ENCODE results near the gene POLR1A.
A peak's percentile ranks its signal among the peaks of the same experiment; 100 is the strongest.

The POLR1A gene

GRCh38 chr2:86037141-86037794 lies 68.4 kb downstream of the POLR1A start:
- peak; percentile 78 to 93 for DNase-seq

- no peak for DNase-seq
These were observed 69.0 kb downstream of the POLR1A start for GRCh38 chr2:86036669-86037138.

GRCh38 chr2:86035883-86036668 lies 69.6 kb downstream of the POLR1A start:
- DNase-seq: peak; percentile 87 to 93

- DNase-seq: no peak
These were observed 70.3 kb downstream of the POLR1A start for GRCh38 chr2:86035376-86035882.

- no peak for DNase-seq
These were observed 71.7 kb downstream of the POLR1A start for GRCh38 chr2:86033751-86034692.

- no peak for DNase-seq
These were observed 72.7 kb downstream of the POLR1A start for GRCh38 chr2:86032861-86033595.

GRCh38 chr2:86031606-86032005 lies 74.1 kb downstream of the POLR1A start:
- DNase-seq: no peak

GRCh38 chr2:86031151-86031550 lies 74.5 kb downstream of the POLR1A start:
- DNase-seq: no peak

- no peak for DNase-seq
These were observed 75.8 kb downstream of the POLR1A start for GRCh38 chr2:86029873-86030272.

GRCh38 chr2:86028766-86029381 lies 76.8 kb downstream of the POLR1A start:
- DNase-seq: no peak

GRCh38 chr2:86027922-86028765 lies 77.5 kb downstream of the POLR1A start:
- DNase-seq: no peak

GRCh38 chr2:86027196-86027921 lies 78.3 kb downstream of the POLR1A start:
- DNase-seq: no peak

- no peak for DNase-seq
These were observed 79.0 kb downstream of the POLR1A start for GRCh38 chr2:86026744-86027065.

- DNase-seq: peak in 1 of 2 donors; percentile 5
These were observed 79.5 kb downstream of the POLR1A start for GRCh38 chr2:86025976-86026743.

GRCh38 chr2:86025229-86025820 lies 80.4 kb downstream of the POLR1A start:
- peak; percentile 13 to 26 for DNase-seq

GRCh38 chr2:86023366-86023712 lies 82.3 kb downstream of the POLR1A start:
- DNase-seq: no peak

- DNase-seq: no peak
These were observed 82.9 kb downstream of the POLR1A start for GRCh38 chr2:86022661-86023365.
